Caco-2 (cell line): ENCODE data around the gene TIGIT. TPM values are rescaled to one million over a fixed set of nuclear protein-coding genes. Genes with fewer than 3 reads are reported as not detected.

Experiments used
- BruUV-seq: library from RNA; stranded (reverse); fragments of 400-500 nt; replicated peaks from 2 replicates; lab custom pipeline; 2021; lab: Mats Ljungman, UMichigan
- CTCF ChIA-PET: fragments of 300-600 bp; sonication (Branson Sonifier 250); formaldehyde crosslinking; loops from one replicate; lab custom pipeline; 2022; ENCODE audit warnings: antibody characterized with exemption; lab: Charles Lee
- POLR2A ChIA-PET: fragments of 300-600 bp; sonication (Branson Sonifier 250); formaldehyde crosslinking; loops from one replicate; lab custom pipeline; 2022; ENCODE audit warnings: antibody characterized with exemption; lab: Charles Lee
- DNase-seq, 2 experiments: peaks; one replicate each; pipeline versions ENCODE4 v3.0.0 to v3.0.0-alpha.2; 2020 to 2022
- H3K27me3 ChIP-seq: replicated peaks from 2 replicates; pipeline ENCODE4 v1.6.0; 2011; ENCODE audit warnings: low read length; ENCODE audit not compliant: control insufficient read depth, insufficient read depth
- H3K36me3 ChIP-seq: 2 replicates; pipeline ENCODE4 v1.5.1; 2011; ENCODE audit warnings: low read length; ENCODE audit not compliant: control insufficient read depth, insufficient read depth
- H3K4me1 ChIP-seq: fragments of 250-450 bp; sonication (Bioruptor Pico); 2 replicates; pipeline ENCODE4 v1.5.1; 2020; ENCODE audit warnings: mild to moderate bottlenecking
- H3K4me3 ChIP-seq: 2 replicates; pipeline ENCODE4 v1.5.1; 2011; ENCODE audit warnings: low read depth, mild to moderate bottlenecking, control low read depth, low read length
- H3K9me3 ChIP-seq: fragments of 250-450 bp; sonication (Bioruptor Pico); 2 replicates; pipeline ENCODE4 v1.5.1; 2020; ENCODE audit warnings: mild to moderate bottlenecking, moderate library complexity
- H3K27ac Mint-ChIP-seq: one replicate; pipeline ENCODE4 v1.8.0; 2022; ENCODE audit warnings: mixed read lengths; ENCODE audit not compliant: unreplicated experiment
- H3K27me3 Mint-ChIP-seq: one replicate; pipeline ENCODE4 v1.8.0; 2022; ENCODE audit warnings: mixed read lengths; ENCODE audit not compliant: insufficient read depth, unreplicated experiment
- H3K36me3 Mint-ChIP-seq: one replicate; pipeline ENCODE4 v1.8.0; 2022; ENCODE audit warnings: mild to moderate bottlenecking, mixed read lengths; ENCODE audit not compliant: insufficient read depth, unreplicated experiment
- H3K4me1 Mint-ChIP-seq: one replicate; pipeline ENCODE4 v1.8.0; 2022; ENCODE audit warnings: low read depth, mixed read lengths; ENCODE audit not compliant: unreplicated experiment
- H3K4me3 Mint-ChIP-seq: one replicate; pipeline ENCODE4 v1.8.0; 2022; ENCODE audit warnings: mild to moderate bottlenecking, moderate library complexity, mixed read lengths; ENCODE audit not compliant: unreplicated experiment
- H3K9me3 Mint-ChIP-seq: one replicate; pipeline ENCODE4 v1.8.0; 2022; ENCODE audit warnings: mixed read lengths; ENCODE audit not compliant: unreplicated experiment
- CTCF ChIP-seq, 2 experiments: fragments of 200-600 bp in 1 of 2; IDR thresholded peaks; 1 replicate in 1 of 2; 2 replicates in 1 of 2; pipeline versions ENCODE4 v1.5.1 to v1.8.0; 2011 to 2022; ENCODE audit warnings: antibody characterized with exemption in 1 of 2, control low read depth in 1 of 2, inconsistent platforms in 1 of 2, low read depth in 1 of 2, low read length in 1 of 2, mild to moderate bottlenecking in 1 of 2, moderate library complexity in 1 of 2; ENCODE audit not compliant: insufficient read depth in 1 of 2, severe bottlenecking in 1 of 2, unreplicated experiment in 1 of 2
- intact Hi-C: fragments of 100-400 bp; cut with micrococcal nuclease; formaldehyde crosslinking; loops from one replicate; pipeline ENCODE4 v1.10.0; 2022; ENCODE audit not compliant: unreplicated experiment
- total RNA-seq: library from RNA; stranded (reverse); gene quantifications from 2 replicates; pipeline ENCODE4 v1.2.3, GENCODE V29; 2022

The TIGIT gene
- total RNA-seq, 1 experiment from 2014 or later, result not detected

GRCh38 chr3:114313426-114313825, 19.6 kb downstream of the TIGIT start:
- H3K9me3 ChIP-seq, result no peaks in the 10 kb centered on the region
- H3K36me3 ChIP-seq, result no peaks in the 10 kb centered on the region
- BruUV-seq, result no TSS peak
- Mint-ChIP-seq H3K36me3 (peaks cover 6% of the 10 kb centered on the region), H3K4me3 (no peak overlapping the region), H3K27me3 (no peaks in the 10 kb centered on the region), H3K27ac (no peak overlapping the region), H3K9me3 (no peaks in the 10 kb centered on the region), H3K4me1 (no peaks in the 10 kb centered on the region)
- ChIA-PET POLR2A (no interaction called here), CTCF (no interaction called here)
- DNase-seq, result no peak
- no peaks in the 10 kb centered on the region for H3K4me1 ChIP-seq
- H3K27me3 ChIP-seq, result no peaks in the 10 kb centered on the region
- no peak for TF ChIP-seq CTCF (IDR thresholded peaks at IDR 0.05; ENCODE audit: insufficient read depth in 1 of 2, low read depth in 1 of 2, low read length in 1 of 2, severe bottlenecking in 1 of 2, unreplicated experiment in 1 of 2)
- intact Hi-C loops, result no loop called here
- H3K4me3 ChIP-seq, result no peak overlapping the region

GRCh38 chr3:114314282-114314681, 20.5 kb downstream of the TIGIT start:
- no TSS peak for BruUV-seq

GRCh38 chr3:114318295-114318694, 24.5 kb downstream of the TIGIT start:
- no peak for DNase-seq
- no peaks in the 10 kb centered on the region for H3K9me3 ChIP-seq
- H3K4me1 ChIP-seq, result no peaks in the 10 kb centered on the region
- POLR2A ChIA-PET, result no interaction called here
- H3K36me3 ChIP-seq, result no peaks in the 10 kb centered on the region
- no peak overlapping the region for H3K4me3 ChIP-seq
- H3K9me3 Mint-ChIP-seq, result no peaks in the 10 kb centered on the region
- H3K4me1 Mint-ChIP-seq, result no peaks in the 10 kb centered on the region
- intact Hi-C loops, result no loop called here
- no peak overlapping the region for H3K4me3 Mint-ChIP-seq
- H3K27ac Mint-ChIP-seq, result no peak overlapping the region
- no peaks in the 10 kb centered on the region for H3K27me3 Mint-ChIP-seq
- CTCF ChIA-PET, result no interaction called here
- peaks cover 6% of the 10 kb centered on the region for H3K36me3 Mint-ChIP-seq
- H3K27me3 ChIP-seq, result no peaks in the 10 kb centered on the region
- BruUV-seq, result no TSS peak
- no peak for TF ChIP-seq CTCF (IDR thresholded peaks at IDR 0.05; ENCODE audit: insufficient read depth in 1 of 2, low read depth in 1 of 2, low read length in 1 of 2, severe bottlenecking in 1 of 2, unreplicated experiment in 1 of 2)

More at GRCh38 chr3:114314282-114314681, 20.5 kb downstream of the TIGIT start:
- Mint-ChIP-seq H3K27me3 (no peaks in the 10 kb centered on the region), H3K27ac (no peak overlapping the region), H3K9me3 (no peaks in the 10 kb centered on the region), H3K4me3 (no peak overlapping the region), H3K36me3 (peaks cover 6% of the 10 kb centered on the region), H3K4me1 (no peaks in the 10 kb centered on the region)
- Histone ChIP-seq H3K9me3 (no peaks in the 10 kb centered on the region), H3K4me1 (no peaks in the 10 kb centered on the region), H3K36me3 (no peaks in the 10 kb centered on the region), H3K4me3 (no peak overlapping the region), H3K27me3 (no peaks in the 10 kb centered on the region)
- CTCF ChIA-PET, result no interaction called here
- intact Hi-C loops, result no loop called here
- no peak for TF ChIP-seq CTCF (IDR thresholded peaks at IDR 0.05; ENCODE audit: insufficient read depth in 1 of 2, low read depth in 1 of 2, low read length in 1 of 2, severe bottlenecking in 1 of 2, unreplicated experiment in 1 of 2)
- POLR2A ChIA-PET, result no interaction called here
- no peak for DNase-seq
